ENCODE results near the gene TMEM108. TPM values are rescaled to one million over a fixed set of nuclear protein-coding genes. Genes with fewer than 3 reads are reported as not detected.

TMEM108 gene
- total RNA-seq, 5 donors from 2014 or later (not counting 1 experiment from before 2014, with no cell fraction given): 0.96 TPM; not detected in 4

GRCh38 chr3:133130168-133130567 lies 92.0 kb downstream of the TMEM108 start:
- no peak for ATAC-seq (replicated peaks in 1 of 4)
- no peak overlapping the region for H3K27ac ChIP-seq (ENCODE audit: low read length)
- H3K27ac Mint-ChIP-seq: no peak overlapping the region
- H3K27me3 Mint-ChIP-seq: peaks cover 2 to 3% of the 10 kb centered on the region in 2 donors
- H3K9me3 ChIP-seq: no peaks in the 10 kb centered on the region
- no peak overlapping the region for H3K4me3 Mint-ChIP-seq
- no peaks in the 10 kb centered on the region for H3K27me3 ChIP-seq (replicated peaks in 1 of 2; ENCODE audit: control insufficient read depth in 2 of 2, extremely low read depth in 1 of 2, insufficient read depth in 2 of 2, low read length in 1 of 2)
- H3K4me1 Mint-ChIP-seq: no peaks in the 10 kb centered on the region
- POLR2A ChIA-PET: no interaction called here
- no peaks in the 10 kb centered on the region for H3K4me1 ChIP-seq (ENCODE audit: control insufficient read depth in 1 of 2, extremely low read depth in 1 of 2, insufficient read depth in 2 of 2, low read length in 2 of 2)
- H3K36me3 Mint-ChIP-seq: no peaks in the 10 kb centered on the region
- DNase-seq: no peak
- H3K36me3 ChIP-seq (ENCODE audit: control insufficient read depth in 2 of 2, extremely low read depth in 1 of 2, insufficient read depth in 1 of 2, low read length in 1 of 2): no peaks in the 10 kb centered on the region
- WGBS (ENCODE audit: insufficient coverage): 25% methylated on average over 1 of the region's 1 CpG
- H3K9me3 Mint-ChIP-seq: no peaks in the 10 kb centered on the region
- CTCF ChIA-PET: no interaction called here
- no peak overlapping the region for H3K4me3 ChIP-seq (ENCODE audit: control insufficient read depth in 1 of 2, extremely low read depth in 1 of 2, low read length in 1 of 2)

- H3K4me3 ChIP-seq (ENCODE audit: control insufficient read depth in 1 of 2, extremely low read depth in 1 of 2, low read length in 1 of 2): no peak overlapping the region
- H3K27me3 ChIP-seq (replicated peaks in 1 of 2; ENCODE audit: control insufficient read depth in 2 of 2, extremely low read depth in 1 of 2, insufficient read depth in 2 of 2, low read length in 1 of 2): peaks cover 0 to 2% of the 10 kb centered on the region in 2 experiments
- no peaks in the 10 kb centered on the region for H3K9me3 ChIP-seq
- Mint-ChIP-seq H3K27me3 (peaks cover 3 to 12% of the 10 kb centered on the region in 2 donors), H3K36me3 (no peaks in the 10 kb centered on the region), H3K4me3 (no peak overlapping the region), H3K9me3 (no peaks in the 10 kb centered on the region), H3K27ac (no peak overlapping the region), H3K4me1 (no peaks in the 10 kb centered on the region)
- 73% methylated on average over 5 of the region's 5 CpGs for WGBS (ENCODE audit: insufficient coverage)
- no peaks in the 10 kb centered on the region for H3K36me3 ChIP-seq (ENCODE audit: control insufficient read depth in 2 of 2, extremely low read depth in 1 of 2, insufficient read depth in 1 of 2, low read length in 1 of 2)
- DNase-seq (no peak), ATAC-seq (replicated peaks in 1 of 4) (no peak)
- H3K27ac ChIP-seq (ENCODE audit: low read length): no peak overlapping the region
- no peaks in the 10 kb centered on the region for H3K4me1 ChIP-seq (ENCODE audit: control insufficient read depth in 1 of 2, extremely low read depth in 1 of 2, insufficient read depth in 2 of 2, low read length in 2 of 2)
- ChIA-PET CTCF (no interaction called here), POLR2A (no interaction called here)
Observed at GRCh38 chr3:133135306-133135705, 97.1 kb downstream of the TMEM108 start.

- H3K27me3 Mint-ChIP-seq: peaks cover 3 to 12% of the 10 kb centered on the region in 2 donors
- CTCF ChIA-PET: interaction anchor here in 1 of 2 donors (0.5 kb wide), 1 partner anchor 13 kb away, joined by 3 read pairs; no protein-coding TSS in a partner anchor
- no peaks in the 10 kb centered on the region for H3K4me1 Mint-ChIP-seq
- no peak for ATAC-seq (replicated peaks in 1 of 4)
- H3K9me3 ChIP-seq: no peaks in the 10 kb centered on the region
- no peaks in the 10 kb centered on the region for H3K4me1 ChIP-seq (ENCODE audit: control insufficient read depth in 1 of 2, extremely low read depth in 1 of 2, insufficient read depth in 2 of 2, low read length in 2 of 2)
- DNase-seq: no peak
- H3K27ac Mint-ChIP-seq: no peak overlapping the region
- no peaks in the 10 kb centered on the region for H3K36me3 ChIP-seq (ENCODE audit: control insufficient read depth in 2 of 2, extremely low read depth in 1 of 2, insufficient read depth in 1 of 2, low read length in 1 of 2)
- H3K36me3 Mint-ChIP-seq: no peaks in the 10 kb centered on the region
- H3K4me3 ChIP-seq (ENCODE audit: control insufficient read depth in 1 of 2, extremely low read depth in 1 of 2, low read length in 1 of 2): no peak overlapping the region
- no peak overlapping the region for H3K4me3 Mint-ChIP-seq
- POLR2A ChIA-PET: no interaction called here
- WGBS (ENCODE audit: insufficient coverage): 100% methylated on average over 1 of the region's 2 CpGs
- H3K27me3 ChIP-seq (replicated peaks in 1 of 2; ENCODE audit: control insufficient read depth in 2 of 2, extremely low read depth in 1 of 2, insufficient read depth in 2 of 2, low read length in 1 of 2): peaks cover 0 to 2% of the 10 kb centered on the region in 2 experiments
- no peaks in the 10 kb centered on the region for H3K9me3 Mint-ChIP-seq
- no peak overlapping the region for H3K27ac ChIP-seq (ENCODE audit: low read length)
Observed at GRCh38 chr3:133136114-133137041, 98.2 kb downstream of the TMEM108 start.

- Histone ChIP-seq H3K9me3 (no peaks in the 10 kb centered on the region), H3K27me3 (replicated peaks in 1 of 2; ENCODE audit: control insufficient read depth in 2 of 2, extremely low read depth in 1 of 2, insufficient read depth in 2 of 2, low read length in 1 of 2) (peaks cover 0 to 2% of the 10 kb centered on the region in 2 experiments), H3K4me1 (ENCODE audit: control insufficient read depth in 1 of 2, extremely low read depth in 1 of 2, insufficient read depth in 2 of 2, low read length in 2 of 2) (no peaks in the 10 kb centered on the region), H3K4me3 (ENCODE audit: control insufficient read depth in 1 of 2, extremely low read depth in 1 of 2, low read length in 1 of 2) (no peak overlapping the region), H3K36me3 (ENCODE audit: control insufficient read depth in 2 of 2, extremely low read depth in 1 of 2, insufficient read depth in 1 of 2, low read length in 1 of 2) (no peaks in the 10 kb centered on the region), H3K27ac (ENCODE audit: low read length) (no peak overlapping the region)
- Mint-ChIP-seq H3K36me3 (no peaks in the 10 kb centered on the region), H3K4me1 (no peaks in the 10 kb centered on the region), H3K9me3 (no peaks in the 10 kb centered on the region), H3K27ac (no peak overlapping the region), H3K27me3 (peaks cover 4 to 12% of the 10 kb centered on the region in 2 donors), H3K4me3 (no peak overlapping the region)
- ChIA-PET CTCF (interaction anchor here in 1 of 2 donors (0.5 kb wide), 1 partner anchor 14 kb away, joined by 3 read pairs; no protein-coding TSS in a partner anchor), POLR2A (no interaction called here)
- no peak for ATAC-seq (replicated peaks in 1 of 4)
- WGBS (ENCODE audit: insufficient coverage): 73% methylated on average over 3 of the region's 12 CpGs
- DNase-seq: no peak
Observed at GRCh38 chr3:133137042-133137996, 99.1 kb downstream of the TMEM108 start.

GRCh38 chr3:133138017-133138416 lies 99.8 kb downstream of the TMEM108 start:
- Histone ChIP-seq H3K9me3 (no peaks in the 10 kb centered on the region), H3K4me3 (ENCODE audit: control insufficient read depth in 1 of 2, extremely low read depth in 1 of 2, low read length in 1 of 2) (no peak overlapping the region), H3K27ac (ENCODE audit: low read length) (no peak overlapping the region), H3K4me1 (ENCODE audit: control insufficient read depth in 1 of 2, extremely low read depth in 1 of 2, insufficient read depth in 2 of 2, low read length in 2 of 2) (no peaks in the 10 kb centered on the region), H3K27me3 (replicated peaks in 1 of 2; ENCODE audit: control insufficient read depth in 2 of 2, extremely low read depth in 1 of 2, insufficient read depth in 2 of 2, low read length in 1 of 2) (peaks cover 0 to 2% of the 10 kb centered on the region in 2 experiments), H3K36me3 (ENCODE audit: control insufficient read depth in 2 of 2, extremely low read depth in 1 of 2, insufficient read depth in 1 of 2, low read length in 1 of 2) (no peaks in the 10 kb centered on the region)
- ChIA-PET CTCF (no interaction called here), POLR2A (no interaction called here)
- Mint-ChIP-seq H3K36me3 (no peaks in the 10 kb centered on the region), H3K4me1 (no peaks in the 10 kb centered on the region), H3K4me3 (no peak overlapping the region), H3K27me3 (peaks cover 4 to 12% of the 10 kb centered on the region in 2 donors), H3K27ac (no peak overlapping the region), H3K9me3 (no peaks in the 10 kb centered on the region)
- no CpG with 5 or more reads among the region's 1 CpG for WGBS (ENCODE audit: insufficient coverage)
- no peak for DNase-seq
- no peak for ATAC-seq (replicated peaks in 1 of 4)

GRCh38 chr3:133152056-133152455 lies 113.9 kb downstream of the TMEM108 start:
- Histone ChIP-seq H3K4me3 (ENCODE audit: control insufficient read depth in 1 of 2, extremely low read depth in 1 of 2, low read length in 1 of 2) (no peak overlapping the region), H3K9me3 (no peaks in the 10 kb centered on the region), H3K27ac (ENCODE audit: low read length) (no peak overlapping the region), H3K27me3 (replicated peaks in 1 of 2; ENCODE audit: control insufficient read depth in 2 of 2, extremely low read depth in 1 of 2, insufficient read depth in 2 of 2, low read length in 1 of 2) (no peaks in the 10 kb centered on the region), H3K4me1 (ENCODE audit: control insufficient read depth in 1 of 2, extremely low read depth in 1 of 2, insufficient read depth in 2 of 2, low read length in 2 of 2) (no peaks in the 10 kb centered on the region), H3K36me3 (ENCODE audit: control insufficient read depth in 2 of 2, extremely low read depth in 1 of 2, insufficient read depth in 1 of 2, low read length in 1 of 2) (no peaks in the 10 kb centered on the region)
- no CpG with 5 or more reads among the region's 2 CpGs for WGBS (ENCODE audit: insufficient coverage)
- no peak overlapping the region for H3K4me3 Mint-ChIP-seq
- DNase-seq: no peak
- H3K36me3 Mint-ChIP-seq: no peaks in the 10 kb centered on the region
- ChIA-PET CTCF (no interaction called here), POLR2A (no interaction called here)
- no peaks in the 10 kb centered on the region for H3K4me1 Mint-ChIP-seq
- H3K27me3 Mint-ChIP-seq: peaks cover 0 to 8% of the 10 kb centered on the region in 2 donors
- ATAC-seq (replicated peaks in 1 of 4): no peak
- H3K27ac Mint-ChIP-seq: no peak overlapping the region
- peaks cover 0 to 8% (median 2%) of the 10 kb centered on the region in 3 donors for H3K9me3 Mint-ChIP-seq
